Measurements from ENCODE around the gene RGS14. TPM values are rescaled to one million over a fixed set of nuclear protein-coding genes. Genes with fewer than 3 reads are reported as not detected.
"Not testable (repeated sequence)": the region's sequence is repeated elsewhere in the genome, so short reads cannot be mapped to it uniquely, and the experiment has no call there.

RGS14 gene
- total and polyA plus RNA-seq, 2 experiments from 2014 or later, result 23.5 to 37.9 TPM

DNA sequence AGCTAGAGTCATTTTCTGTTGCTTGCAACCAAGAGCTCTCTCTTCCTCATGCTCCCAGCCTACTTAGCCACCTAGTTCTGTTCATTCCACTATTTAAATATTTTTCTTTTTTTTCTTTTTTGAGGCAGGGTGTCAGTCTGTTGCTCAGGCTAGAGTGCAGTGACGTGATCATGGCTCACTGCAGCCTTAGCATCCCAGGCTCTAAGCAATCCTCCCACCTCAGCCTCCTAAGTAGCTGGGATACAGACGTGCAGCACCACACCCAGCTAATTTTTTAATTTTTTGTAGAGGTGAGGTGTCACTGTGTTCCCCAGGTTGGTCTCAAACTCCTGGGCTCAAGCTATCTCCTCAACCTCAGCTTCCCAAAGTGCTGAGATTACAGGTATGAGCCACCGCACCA lies 56.8 kb downstream of the RGS14 start:
- H3K27me3 ChIP-seq (ENCODE audit: insufficient read depth), result 0 out of 2 replicates have a peak, but pooled peaks cover 7% of the 10 kb centered on the region
- H2AFZ ChIP-seq, result peak overlapping the region; percentile 69; the same call in 1 of the 2 replicates
- H3K27ac Mint-ChIP-seq, result no peak overlapping the region
- no peaks in the 10 kb centered on the region for H3K36me3 Mint-ChIP-seq (ENCODE audit: low read depth)
- H3K4me1 Mint-ChIP-seq, result no peaks in the 10 kb centered on the region
- TF ChIP-seq CREB1 (CRISPR knock-in tag; IDR thresholded peaks at IDR 0.05; ENCODE audit: low read depth) (no peak), EZH2 (IDR thresholded peaks at IDR 0.05; ENCODE audit: low read depth, unreplicated experiment) (no peak)
- H3K9me3 Mint-ChIP-seq, result no peaks in the 10 kb centered on the region
- H4K20me1 ChIP-seq (replicated peaks; ENCODE audit: insufficient read depth), result no peaks in the 10 kb centered on the region
- H3K9me2 ChIP-seq (ENCODE audit: insufficient read depth), result peaks cover 7% of the 10 kb centered on the region; the same call in 1 of the 2 replicates
- H3K4me2 ChIP-seq, result no peak overlapping the region
- no peak overlapping the region for H3K4me3 Mint-ChIP-seq
- ATAC-seq (no peak), DNase-seq (ENCODE audit: low spot score) (no peak)
- peaks cover 18% of the 10 kb centered on the region for H3K27me3 Mint-ChIP-seq (ENCODE audit: insufficient read depth, low read depth, poor library complexity)
- no peaks in the 10 kb centered on the region for H3F3A ChIP-seq (replicated peaks; ENCODE audit: low read depth)
- no peaks in the 10 kb centered on the region for H3K36me3 ChIP-seq (ENCODE audit: insufficient read depth)
- H3K4me1 ChIP-seq (ENCODE audit: insufficient read depth), result no peaks in the 10 kb centered on the region
- no peak overlapping the region for H3K27ac ChIP-seq (ENCODE audit: low read depth)
- H3K79me2 ChIP-seq (replicated peaks; ENCODE audit: insufficient read depth), result no peaks in the 10 kb centered on the region
- no peak overlapping the region for H3K4me3 ChIP-seq

DNA sequence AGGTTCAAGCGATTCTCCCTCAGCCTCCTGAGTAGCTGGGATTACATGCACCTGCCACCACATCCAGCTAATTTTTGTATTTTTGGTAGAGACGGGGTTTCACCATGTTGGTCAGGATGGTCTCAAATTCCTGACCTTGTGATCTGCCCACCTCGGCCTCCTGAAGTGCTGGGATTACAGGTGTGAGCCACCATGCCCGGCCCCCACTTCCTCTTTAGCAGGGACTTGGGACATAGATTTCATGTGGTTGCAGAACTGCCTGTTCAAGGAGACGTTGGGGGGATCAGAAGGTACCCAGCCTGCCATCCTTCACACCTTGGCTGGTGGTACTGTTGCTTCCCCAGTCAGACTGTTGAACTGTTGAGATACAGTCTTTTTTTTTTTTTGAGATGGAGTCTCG lies 59.4 kb downstream of the RGS14 start:
- not testable (repeated sequence) for H3K4me1 Mint-ChIP-seq; ATAC-seq; H3K36me3 Mint-ChIP-seq (ENCODE audit: low read depth); H3K27ac Mint-ChIP-seq; H3K79me2 ChIP-seq (replicated peaks; ENCODE audit: insufficient read depth); H4K20me1 ChIP-seq (replicated peaks; ENCODE audit: insufficient read depth); H3K4me2 ChIP-seq; DNase-seq (ENCODE audit: low spot score); H3K4me3 Mint-ChIP-seq; H3K27ac ChIP-seq (ENCODE audit: low read depth); H3K4me3 ChIP-seq; H3F3A ChIP-seq (replicated peaks; ENCODE audit: low read depth); H3K36me3 ChIP-seq (ENCODE audit: insufficient read depth); H3K4me1 ChIP-seq (ENCODE audit: insufficient read depth); H3K27me3 ChIP-seq (ENCODE audit: insufficient read depth); H2AFZ ChIP-seq; H3K9me2 ChIP-seq (ENCODE audit: insufficient read depth); H3K9me3 Mint-ChIP-seq
- H3K27me3 Mint-ChIP-seq (ENCODE audit: insufficient read depth, low read depth, poor library complexity), result peaks cover 19% of the 10 kb centered on the region

DNA sequence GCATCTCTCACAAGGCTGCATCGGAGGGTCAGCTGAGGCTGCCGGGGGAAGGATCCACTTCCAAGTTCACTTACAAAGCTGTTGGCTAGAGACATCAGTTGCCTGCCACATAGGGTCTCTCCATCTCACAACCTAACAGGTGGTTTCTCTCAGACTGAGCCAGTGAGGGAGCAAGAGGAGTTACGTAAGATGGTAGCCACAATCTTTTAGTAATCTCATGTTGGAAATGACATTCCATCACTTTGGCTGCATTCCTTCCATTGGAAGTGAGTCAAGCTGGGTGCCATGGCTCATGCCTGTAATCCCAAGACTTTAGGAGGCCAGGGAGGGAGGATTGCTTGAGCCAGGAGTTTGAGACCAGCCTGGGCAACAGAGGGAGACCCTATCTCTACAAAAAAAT lies 61.3 kb downstream of the RGS14 start:
- no peaks in the 10 kb centered on the region; the same call in 2 of the 3 replicates for H3K9me3 Mint-ChIP-seq
- H3K27me3 ChIP-seq (ENCODE audit: insufficient read depth), result 0 out of 2 replicates have a peak, but pooled peaks cover 5% of the 10 kb centered on the region
- 0 out of 3 replicates have a peak, but pooled peaks cover 3% of the 10 kb centered on the region for H3K4me1 Mint-ChIP-seq
- no peak overlapping the region for H3K4me3 ChIP-seq
- no peaks in the 10 kb centered on the region for H4K20me1 ChIP-seq (replicated peaks; ENCODE audit: insufficient read depth)
- DNase-seq (ENCODE audit: low spot score) (no peak), ATAC-seq (no peak)
- no peaks in the 10 kb centered on the region for H3F3A ChIP-seq (replicated peaks; ENCODE audit: low read depth)
- H3K9me2 ChIP-seq (ENCODE audit: insufficient read depth), result peaks cover 7% of the 10 kb centered on the region; the same call in 1 of the 2 replicates
- no peak overlapping the region for H3K27ac Mint-ChIP-seq
- no peak overlapping the region for H3K4me2 ChIP-seq
- no peak overlapping the region for H3K4me3 Mint-ChIP-seq
- H3K36me3 ChIP-seq (ENCODE audit: insufficient read depth), result no peaks in the 10 kb centered on the region
- no peaks in the 10 kb centered on the region for H3K79me2 ChIP-seq (replicated peaks; ENCODE audit: insufficient read depth)
- H3K4me1 ChIP-seq (ENCODE audit: insufficient read depth), result no peaks in the 10 kb centered on the region
- H3K27me3 Mint-ChIP-seq (ENCODE audit: insufficient read depth, low read depth, poor library complexity), result peaks cover 12% of the 10 kb centered on the region
- H2AFZ ChIP-seq, result no peak overlapping the region
- H3K36me3 Mint-ChIP-seq (ENCODE audit: low read depth), result no peaks in the 10 kb centered on the region
- H3K27ac ChIP-seq (ENCODE audit: low read depth), result no peak overlapping the region
- TF ChIP-seq POLR2AphosphoS5 (IDR thresholded peaks at IDR 0.05; ENCODE audit: low read depth), result no peak
- TF ChIP-seq EZH2 (IDR thresholded peaks at IDR 0.05; ENCODE audit: low read depth, unreplicated experiment), result no peak
- TF ChIP-seq, protein P1, sequence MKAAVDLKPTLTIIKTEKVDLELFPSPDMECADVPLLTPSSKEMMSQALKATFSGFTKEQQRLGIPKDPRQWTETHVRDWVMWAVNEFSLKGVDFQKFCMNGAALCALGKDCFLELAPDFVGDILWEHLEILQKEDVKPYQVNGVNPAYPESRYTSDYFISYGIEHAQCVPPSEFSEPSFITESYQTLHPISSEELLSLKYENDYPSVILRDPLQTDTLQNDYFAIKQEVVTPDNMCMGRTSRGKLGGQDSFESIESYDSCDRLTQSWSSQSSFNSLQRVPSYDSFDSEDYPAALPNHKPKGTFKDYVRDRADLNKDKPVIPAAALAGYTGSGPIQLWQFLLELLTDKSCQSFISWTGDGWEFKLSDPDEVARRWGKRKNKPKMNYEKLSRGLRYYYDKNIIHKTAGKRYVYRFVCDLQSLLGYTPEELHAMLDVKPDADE (IDR thresholded peaks at IDR 0.05), result no peak
- TF ChIP-seq JUNB (IDR thresholded peaks at IDR 0.05; ENCODE audit: unreplicated experiment), result no peak
- TF ChIP-seq, protein P2, sequence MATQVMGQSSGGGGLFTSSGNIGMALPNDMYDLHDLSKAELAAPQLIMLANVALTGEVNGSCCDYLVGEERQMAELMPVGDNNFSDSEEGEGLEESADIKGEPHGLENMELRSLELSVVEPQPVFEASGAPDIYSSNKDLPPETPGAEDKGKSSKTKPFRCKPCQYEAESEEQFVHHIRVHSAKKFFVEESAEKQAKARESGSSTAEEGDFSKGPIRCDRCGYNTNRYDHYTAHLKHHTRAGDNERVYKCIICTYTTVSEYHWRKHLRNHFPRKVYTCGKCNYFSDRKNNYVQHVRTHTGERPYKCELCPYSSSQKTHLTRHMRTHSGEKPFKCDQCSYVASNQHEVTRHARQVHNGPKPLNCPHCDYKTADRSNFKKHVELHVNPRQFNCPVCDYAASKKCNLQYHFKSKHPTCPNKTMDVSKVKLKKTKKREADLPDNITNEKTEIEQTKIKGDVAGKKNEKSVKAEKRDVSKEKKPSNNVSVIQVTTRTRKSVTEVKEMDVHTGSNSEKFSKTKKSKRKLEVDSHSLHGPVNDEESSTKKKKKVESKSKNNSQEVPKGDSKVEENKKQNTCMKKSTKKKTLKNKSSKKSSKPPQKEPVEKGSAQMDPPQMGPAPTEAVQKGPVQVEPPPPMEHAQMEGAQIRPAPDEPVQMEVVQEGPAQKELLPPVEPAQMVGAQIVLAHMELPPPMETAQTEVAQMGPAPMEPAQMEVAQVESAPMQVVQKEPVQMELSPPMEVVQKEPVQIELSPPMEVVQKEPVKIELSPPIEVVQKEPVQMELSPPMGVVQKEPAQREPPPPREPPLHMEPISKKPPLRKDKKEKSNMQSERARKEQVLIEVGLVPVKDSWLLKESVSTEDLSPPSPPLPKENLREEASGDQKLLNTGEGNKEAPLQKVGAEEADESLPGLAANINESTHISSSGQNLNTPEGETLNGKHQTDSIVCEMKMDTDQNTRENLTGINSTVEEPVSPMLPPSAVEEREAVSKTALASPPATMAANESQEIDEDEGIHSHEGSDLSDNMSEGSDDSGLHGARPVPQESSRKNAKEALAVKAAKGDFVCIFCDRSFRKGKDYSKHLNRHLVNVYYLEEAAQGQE (IDR thresholded peaks at IDR 0.05; ENCODE audit: unreplicated experiment), result no peak
- no peak for TF ChIP-seq STAT1 (IDR thresholded peaks at IDR 0.05; ENCODE audit: unreplicated experiment)
- TF ChIP-seq CREB1 (CRISPR knock-in tag; IDR thresholded peaks at IDR 0.05; ENCODE audit: low read depth), result no peak
- TF ChIP-seq EZH2phosphoT487 (IDR thresholded peaks at IDR 0.05; ENCODE audit: unreplicated experiment), result no peak

All from GM23338 (cell line).